Panc1 (cell line): ENCODE results near the gene SLC12A7.

Experiments
- CTCF ChIP-seq: fragments of 450-650 bp; IDR thresholded peaks from 2 replicates; pipeline ENCODE4 v1.5.1; 2017; ENCODE audit warnings: mild to moderate bottlenecking
- POLR2AphosphoS5 ChIP-seq: IDR thresholded peaks from 2 replicates; pipeline ENCODE4 v1.6.1; 2012; ENCODE audit warnings: mild to moderate bottlenecking, low read depth, low read length, moderate library complexity
- TCF7L2 ChIP-seq: IDR thresholded peaks from 2 replicates; pipeline ENCODE4 v1.6.1; 2011; ENCODE audit warnings: mild to moderate bottlenecking, low read depth, low read length, inconsistent platforms

GRCh38 chr5:1011226-1011631 is 100.6 kb downstream of the SLC12A7 start:
- TF ChIP-seq CTCF = peak; percentile 86
- TF ChIP-seq POLR2AphosphoS5 = no peak
- no peak for TF ChIP-seq TCF7L2
